Testis (tissue), 3 donors: ENCODE data around the gene RALGPS1. TPM values are rescaled to one million over a fixed set of nuclear protein-coding genes. Genes with fewer than 3 reads are reported as not detected.

Experiments
- DNase-seq: peaks from one replicate; pipeline ENCODE4 v3.0.0-alpha.2; 2019
- H3K27ac ChIP-seq, 2 donors: fragments of 200-600 bp; sonication (generic); one replicate each; pipeline ENCODE4 v1.5.1; 2019
- H3K27me3 ChIP-seq: fragments of 200-600 bp; sonication (generic); one replicate; pipeline ENCODE4 v1.5.1; 2019
- H3K36me3 ChIP-seq: fragments of 200-600 bp; sonication (generic); one replicate; pipeline ENCODE4 v1.5.1; 2017; ENCODE audit warnings: low read depth; ENCODE audit errors: missing control alignments
- H3K4me1 ChIP-seq: fragments of 200-600 bp; sonication (generic); one replicate; pipeline ENCODE4 v1.5.1; 2019
- H3K4me3 ChIP-seq, 2 donors: fragments of 200-600 bp; sonication (generic); one replicate each; pipeline ENCODE4 v1.5.1; 2017 to 2019
- H3K9me3 ChIP-seq: fragments of 200-600 bp; sonication (generic); one replicate; pipeline ENCODE4 v1.5.1; 2017
- POLR2A ChIP-seq: fragments of 450-650 bp; IDR thresholded peaks from one replicate; pipeline ENCODE4 v1.6.1; 2017; ENCODE audit warnings: antibody characterized with exemption, mild to moderate bottlenecking, moderate library complexity
- WGBS, 2 donors: methylation state at CpG; one replicate each; pipeline ENCODE4 v1.1.5; 2018; 5-methylcytosine and 5-hydroxymethylcytosine counted together
- intact Hi-C: fragments of 100-400 bp; cut with DNase I; formaldehyde crosslinking; loops from one replicate; pipeline ENCODE4 v1.15.1; 2023; ENCODE audit warnings: low total_unique reads
- polyA plus RNA-seq: library from polyadenylated mRNA; stranded (reverse); fragments of 350-450 nt; fragmentation: Illumina TruSeq; extraction: RNeasy Lipid Tissue Mini Kit (QIAGEN cat#74804); gene quantifications from one replicate; pipeline ENCODE4 v1.2.3, GENCODE V29; 2014; ENCODE audit warnings: low read depth, low replicate concordance; ENCODE audit not compliant: insufficient read depth
- total RNA-seq, 2 donors: library from RNA; depleted of rRNA; stranded (reverse); fragments of >200 nt; gene quantifications; one replicate each; pipeline ENCODE4 v1.2.3, GENCODE V29; 2016
- TF ChIP-seq, protein P1 (sequence below), 3 experiments: fragments of 450-650 bp in 2 of 3; fragments of 200-600 bp in 1 of 3; sonication (generic) in 1 of 3; IDR thresholded peaks; one replicate each; pipeline ENCODE4 v1.5.1; 2016 to 2019; ENCODE audit warnings: antibody characterized with exemption in 3 of 3, mild to moderate bottlenecking in 2 of 3, moderate library complexity in 1 of 3

RALGPS1 gene
- total and polyA plus RNA-seq, 3 donors from 2014 or later = 35.9 to 48.6 (median 36.9) TPM

- intact Hi-C loops = no loop called here
These were observed 233.4 kb downstream of the RALGPS1 start for GRCh38 chr9:127148014-127148413.

DNA sequence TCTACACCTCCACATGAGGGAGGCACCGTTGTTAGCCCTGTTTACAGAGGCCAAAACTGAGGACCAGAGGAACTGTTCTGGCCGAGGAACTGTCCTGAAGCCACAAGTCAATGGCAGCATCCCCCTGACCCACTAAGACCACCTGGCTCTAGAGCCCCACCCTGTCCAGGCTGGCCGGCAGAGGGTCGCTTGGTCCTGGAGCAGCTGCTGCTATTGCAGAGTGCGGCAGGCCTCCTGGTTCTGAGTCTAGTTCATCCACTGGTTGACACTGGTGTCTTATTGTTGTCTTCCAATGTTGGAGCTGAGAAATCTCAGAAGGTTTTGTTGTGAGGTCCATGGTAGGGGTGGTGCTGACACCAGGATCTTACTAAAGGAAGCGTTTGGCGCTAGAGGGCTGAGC lies 234.4 kb downstream of the RALGPS1 start:
- intact Hi-C loops = no loop called here
- Histone ChIP-seq H3K4me1 (peaks cover 2% of the 10 kb centered on the region), H3K4me3 (no peak overlapping the region), H3K27ac (no peak overlapping the region), H3K9me3 (no peaks in the 10 kb centered on the region), H3K27me3 (no peaks in the 10 kb centered on the region), H3K36me3 (no peaks in the 10 kb centered on the region)
- peak; percentile 11 for DNase-seq
- WGBS, 2 donors = 93 to 97% methylated on average over 3 to 7 of the region's 7 CpGs
- TF ChIP-seq, protein P1, sequence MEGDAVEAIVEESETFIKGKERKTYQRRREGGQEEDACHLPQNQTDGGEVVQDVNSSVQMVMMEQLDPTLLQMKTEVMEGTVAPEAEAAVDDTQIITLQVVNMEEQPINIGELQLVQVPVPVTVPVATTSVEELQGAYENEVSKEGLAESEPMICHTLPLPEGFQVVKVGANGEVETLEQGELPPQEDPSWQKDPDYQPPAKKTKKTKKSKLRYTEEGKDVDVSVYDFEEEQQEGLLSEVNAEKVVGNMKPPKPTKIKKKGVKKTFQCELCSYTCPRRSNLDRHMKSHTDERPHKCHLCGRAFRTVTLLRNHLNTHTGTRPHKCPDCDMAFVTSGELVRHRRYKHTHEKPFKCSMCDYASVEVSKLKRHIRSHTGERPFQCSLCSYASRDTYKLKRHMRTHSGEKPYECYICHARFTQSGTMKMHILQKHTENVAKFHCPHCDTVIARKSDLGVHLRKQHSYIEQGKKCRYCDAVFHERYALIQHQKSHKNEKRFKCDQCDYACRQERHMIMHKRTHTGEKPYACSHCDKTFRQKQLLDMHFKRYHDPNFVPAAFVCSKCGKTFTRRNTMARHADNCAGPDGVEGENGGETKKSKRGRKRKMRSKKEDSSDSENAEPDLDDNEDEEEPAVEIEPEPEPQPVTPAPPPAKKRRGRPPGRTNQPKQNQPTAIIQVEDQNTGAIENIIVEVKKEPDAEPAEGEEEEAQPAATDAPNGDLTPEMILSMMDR (IDR thresholded peaks at IDR 0.05) = no peak

More at GRCh38 chr9:127148014-127148413, 233.4 kb downstream of the RALGPS1 start:
- Histone ChIP-seq H3K27ac (no peak overlapping the region), H3K4me1 (no peaks in the 10 kb centered on the region), H3K9me3 (no peaks in the 10 kb centered on the region), H3K27me3 (no peaks in the 10 kb centered on the region), H3K36me3 (no peaks in the 10 kb centered on the region), H3K4me3 (no peak overlapping the region)
- DNase-seq = peak; percentile 10
- 78 to 90% methylated on average over 5 of the region's 5 CpGs for WGBS, 2 donors
- TF ChIP-seq POLR2A = no peak
- TF ChIP-seq, protein P1 (IDR thresholded peaks at IDR 0.05) = no peak

DNA sequence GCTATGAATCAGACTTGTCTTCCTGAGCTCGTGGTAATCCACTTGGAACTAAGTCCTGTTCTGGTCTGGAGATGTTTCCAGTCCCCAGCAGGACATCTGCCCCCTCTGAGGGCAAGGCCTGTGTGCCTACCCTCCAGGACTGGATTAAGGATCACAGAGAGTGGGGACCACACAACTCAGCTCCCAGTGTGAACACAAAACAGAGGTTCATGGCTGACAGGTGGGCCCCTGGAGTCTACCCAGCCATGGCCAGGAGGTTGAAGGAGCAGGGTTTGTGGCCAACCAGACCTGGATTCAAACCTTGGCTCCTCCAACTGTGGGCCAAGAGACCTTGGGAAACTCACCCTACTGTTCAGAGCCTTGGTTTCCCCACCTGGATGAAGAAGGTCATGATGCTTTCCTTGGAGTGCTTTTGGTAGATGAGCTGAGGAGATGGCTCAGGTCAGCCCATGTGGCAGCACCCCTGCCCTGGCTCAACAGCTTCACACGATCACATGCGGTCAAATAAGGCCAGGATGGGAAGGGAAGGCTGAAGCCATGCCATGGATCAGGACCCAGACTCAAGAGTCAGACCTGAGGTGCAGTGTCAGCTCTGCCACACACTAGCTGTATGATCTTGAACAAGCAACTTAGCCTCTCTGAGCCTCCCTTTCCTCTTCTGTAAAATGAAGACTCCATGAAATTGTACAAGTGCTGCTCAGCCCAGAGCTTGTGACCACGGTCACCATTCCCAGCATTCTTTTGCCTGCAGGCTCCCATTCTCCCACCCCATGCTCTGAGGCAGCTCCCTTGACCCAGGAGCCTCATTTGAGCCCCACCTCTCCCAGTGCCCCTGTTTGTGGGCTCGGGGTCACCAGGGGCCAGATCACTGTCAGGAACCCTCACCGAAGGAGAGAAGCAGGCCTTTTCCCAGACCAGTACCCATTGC lies 235.1 kb downstream of the RALGPS1 start:
- Histone ChIP-seq H3K4me3 (no peak overlapping the region), H3K27ac (no peak overlapping the region)
- DNase-seq = no peak

GRCh38 chr9:127153501-127153900 lies 238.9 kb downstream of the RALGPS1 start:
- H3K27ac ChIP-seq = no peak overlapping the region
- no peaks in the 10 kb centered on the region for H3K9me3 ChIP-seq
- H3K4me3 ChIP-seq = no peak overlapping the region
- H3K36me3 ChIP-seq = no peaks in the 10 kb centered on the region
- intact Hi-C loops = no loop called here
- H3K27me3 ChIP-seq = no peaks in the 10 kb centered on the region
- peak; percentile 11 for DNase-seq
- peaks cover 12% of the 10 kb centered on the region for H3K4me1 ChIP-seq
- WGBS, 2 donors = 85 to 91% methylated on average over 2 to 4 of the region's 4 CpGs
- TF ChIP-seq POLR2A = no peak
- TF ChIP-seq, protein P1 (IDR thresholded peaks at IDR 0.05) = no peak

More for the DNA sequence above, 235.1 kb downstream of the RALGPS1 start:
- H3K36me3 ChIP-seq = no peaks in the 10 kb centered on the region
- no peaks in the 10 kb centered on the region for H3K27me3 ChIP-seq
- WGBS, 2 donors = 89 to 93% methylated on average over 6 of the region's 6 CpGs
- intact Hi-C loops = no loop called here
- no peaks in the 10 kb centered on the region for H3K9me3 ChIP-seq
- H3K4me1 ChIP-seq = peaks cover 7% of the 10 kb centered on the region
- TF ChIP-seq, protein P1 (IDR thresholded peaks at IDR 0.05) = no peak
- TF ChIP-seq POLR2A = no peak
